IPS DF 6.9 (cell line): ENCODE results near the gene HRH1.
"Not testable (repeated sequence)": the region's sequence is repeated elsewhere in the genome, so short reads cannot be mapped to it uniquely, and the experiment has no call there.

Experiments
- DNase-seq: peaks from one replicate; pipeline ENCODE4 v3.0.0-alpha.2; 2013; ENCODE audit warnings: low read depth, low spot score
- H3K27ac ChIP-seq: one replicate; pipeline ENCODE4 v1.5.1; 2013; ENCODE audit warnings: low read length, control low read depth
- H3K27me3 ChIP-seq: 2 replicates; pipeline ENCODE4 v1.6.1; 2013; ENCODE audit warnings: mild to moderate bottlenecking, low read length; ENCODE audit not compliant: control insufficient read depth, insufficient read depth
- H3K36me3 ChIP-seq: 2 replicates; pipeline ENCODE4 v1.6.1; 2013; ENCODE audit warnings: low read length; ENCODE audit not compliant: control insufficient read depth, insufficient read depth
- H3K4me1 ChIP-seq: 2 replicates; pipeline ENCODE4 v1.6.1; 2013; ENCODE audit warnings: low read length; ENCODE audit not compliant: control insufficient read depth, insufficient read depth
- H3K4me3 ChIP-seq: 2 replicates; pipeline ENCODE4 v1.5.1; 2013; ENCODE audit warnings: mild to moderate bottlenecking, low read length
- H3K9me3 ChIP-seq: 2 replicates; pipeline ENCODE4 v1.6.1; 2013; ENCODE audit warnings: low read length, inconsistent platforms; ENCODE audit not compliant: control insufficient read depth, insufficient read depth
- WGBS: extraction: QIAGEN DNeasy Blood & Tissue Kit; methylation state at CpG from one replicate; pipeline ENCODE4 v1.1.7; 2013; ENCODE audit warnings: mixed read lengths, missing lambda C conversion rate; ENCODE audit not compliant: insufficient read length, insufficient coverage; 5-methylcytosine and 5-hydroxymethylcytosine counted together

HRH1 gene

DNA sequence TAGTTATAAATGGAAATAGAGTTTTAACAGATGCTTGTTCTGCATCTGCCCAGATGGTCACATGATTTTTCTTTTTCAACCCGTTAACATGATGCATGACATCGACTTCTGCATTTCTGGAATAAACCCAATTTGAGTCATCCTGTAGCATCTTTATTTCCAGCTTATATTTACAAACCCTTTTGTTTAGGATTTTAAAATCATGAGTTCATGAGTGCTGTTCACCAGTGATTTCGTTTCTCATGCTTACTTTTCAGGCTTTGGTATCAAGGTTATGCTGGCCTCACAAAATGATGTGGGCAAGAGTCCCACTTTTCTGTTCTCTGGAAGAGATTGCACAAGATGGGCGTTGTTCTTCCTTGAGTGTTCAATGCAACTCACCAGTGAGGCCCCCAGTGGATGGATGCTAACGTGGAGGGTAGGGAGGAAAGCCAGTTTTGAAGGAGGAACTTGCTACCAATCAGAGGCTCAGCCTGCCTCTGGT lies 5.2 kb downstream of the HRH1 start:
- Histone ChIP-seq H3K4me3 (no peak overlapping the region), H3K27me3 (peaks cover 10% of the 10 kb centered on the region; the same call in 1 of the 2 replicates), H3K4me1 (peaks cover 2% of the 10 kb centered on the region; the same call in 1 of the 2 replicates), H3K27ac (no peak overlapping the region), H3K9me3 (no peaks in the 10 kb centered on the region), H3K36me3 (no peaks in the 10 kb centered on the region)
- WGBS: no CpG with 5 or more reads among the region's 5 CpGs
- no peak for DNase-seq

DNA sequence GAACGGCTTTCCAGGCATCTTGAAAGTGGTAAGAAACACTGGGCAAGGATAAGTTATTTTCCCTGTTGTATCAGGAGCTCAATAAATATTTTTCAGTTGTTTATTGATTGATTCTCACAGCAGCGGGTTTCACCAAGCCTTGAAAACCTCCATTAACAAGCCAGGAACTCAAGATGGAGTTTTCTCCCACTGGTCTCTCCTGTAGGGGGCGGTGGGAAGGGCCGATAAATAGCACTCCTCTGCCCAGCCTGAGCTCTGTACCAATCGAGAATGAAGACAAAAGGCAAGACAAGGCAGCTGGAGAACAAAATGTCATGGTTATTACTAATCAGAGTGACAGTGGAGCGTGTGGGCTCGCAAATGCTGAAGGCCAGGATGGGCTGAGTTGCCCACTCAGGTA lies 7.4 kb downstream of the HRH1 start:
- DNase-seq: no peak
- H3K4me1 ChIP-seq: no peaks in the 10 kb centered on the region
- WGBS: no CpG with 5 or more reads among the region's 7 CpGs
- no peak overlapping the region for H3K27ac ChIP-seq
- no peak overlapping the region for H3K4me3 ChIP-seq
- H3K36me3 ChIP-seq: no peaks in the 10 kb centered on the region
- H3K9me3 ChIP-seq: no peaks in the 10 kb centered on the region
- 0 out of 2 replicates have a peak, but pooled peaks cover 1% of the 10 kb centered on the region for H3K27me3 ChIP-seq

DNA sequence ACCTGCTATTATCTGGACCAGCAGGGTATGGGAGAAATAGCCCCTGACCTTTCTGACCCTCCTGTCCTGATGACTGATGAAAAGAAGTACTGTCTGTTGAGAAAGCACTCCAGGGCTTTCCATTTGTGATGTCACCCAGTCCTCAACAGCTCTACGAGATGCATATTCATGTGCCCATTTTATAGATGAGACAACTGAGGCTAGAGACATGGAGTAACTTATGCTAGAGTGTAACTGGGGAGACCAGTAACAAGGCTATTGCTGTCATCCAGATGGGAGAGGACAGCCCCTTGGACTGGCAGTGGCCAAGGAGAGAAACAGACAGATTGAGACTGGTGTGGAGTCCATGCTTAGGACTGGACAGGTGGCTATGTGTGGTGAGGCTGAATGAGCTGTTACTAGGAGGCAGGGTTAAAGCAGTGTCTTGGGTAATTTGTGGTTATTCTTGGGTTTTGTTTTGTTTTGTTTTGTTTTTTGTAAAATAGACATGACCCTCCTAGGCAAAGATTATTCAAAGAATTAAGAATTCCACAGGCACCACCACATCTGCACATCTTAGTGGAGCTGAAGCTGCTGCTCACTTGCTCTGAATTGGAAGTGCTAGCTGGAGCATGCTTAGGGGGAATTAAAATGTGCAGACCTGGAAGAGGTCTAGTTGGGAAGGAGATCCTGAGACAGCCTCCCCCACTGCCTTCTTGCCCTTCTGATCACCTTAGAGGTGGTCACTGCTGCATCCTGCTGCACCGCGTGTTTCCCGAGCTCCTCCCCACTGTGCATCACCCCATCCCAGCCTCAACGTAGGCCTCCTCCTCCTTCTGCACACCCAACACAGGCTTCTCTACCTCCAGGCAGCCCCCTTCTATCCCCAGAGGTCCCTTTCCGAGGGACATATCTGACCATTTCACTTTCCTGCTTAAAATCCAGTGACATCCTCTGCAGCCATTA lies 8.4 kb downstream of the HRH1 start:
- Histone ChIP-seq H3K4me3 (no peak overlapping the region), H3K27me3 (no peaks in the 10 kb centered on the region), H3K4me1 (no peaks in the 10 kb centered on the region), H3K9me3 (no peaks in the 10 kb centered on the region), H3K36me3 (no peaks in the 10 kb centered on the region), H3K27ac (no peak overlapping the region)
- no peak for DNase-seq
- no CpG with 5 or more reads among the region's 6 CpGs for WGBS

DNA sequence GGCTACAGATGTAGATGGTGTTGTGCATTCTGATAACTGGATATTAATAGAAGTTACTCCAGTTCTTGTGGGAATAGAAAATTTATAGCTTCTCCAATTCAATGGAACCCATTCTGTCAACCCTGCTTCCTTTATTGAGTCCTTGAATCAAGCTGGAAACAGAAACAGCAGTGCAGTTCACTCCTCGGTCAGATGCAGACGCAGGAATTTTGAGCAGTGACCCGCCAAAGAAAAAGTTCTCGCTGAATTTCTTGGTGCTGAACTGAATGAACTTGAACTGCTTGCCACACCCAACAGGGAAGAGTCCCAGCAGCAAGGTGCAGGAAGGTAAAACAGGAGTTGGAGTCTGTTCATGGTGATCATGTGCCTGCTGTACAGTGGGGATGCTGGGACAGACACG lies 10.3 kb downstream of the HRH1 start:
- no peaks in the 10 kb centered on the region for H3K4me1 ChIP-seq
- H3K27ac ChIP-seq: no peak overlapping the region
- no peaks in the 10 kb centered on the region for H3K27me3 ChIP-seq
- H3K4me3 ChIP-seq: no peak overlapping the region
- no peaks in the 10 kb centered on the region for H3K9me3 ChIP-seq
- H3K36me3 ChIP-seq: no peaks in the 10 kb centered on the region
- no CpG with 5 or more reads among the region's 5 CpGs for WGBS
- DNase-seq: no peak

DNA sequence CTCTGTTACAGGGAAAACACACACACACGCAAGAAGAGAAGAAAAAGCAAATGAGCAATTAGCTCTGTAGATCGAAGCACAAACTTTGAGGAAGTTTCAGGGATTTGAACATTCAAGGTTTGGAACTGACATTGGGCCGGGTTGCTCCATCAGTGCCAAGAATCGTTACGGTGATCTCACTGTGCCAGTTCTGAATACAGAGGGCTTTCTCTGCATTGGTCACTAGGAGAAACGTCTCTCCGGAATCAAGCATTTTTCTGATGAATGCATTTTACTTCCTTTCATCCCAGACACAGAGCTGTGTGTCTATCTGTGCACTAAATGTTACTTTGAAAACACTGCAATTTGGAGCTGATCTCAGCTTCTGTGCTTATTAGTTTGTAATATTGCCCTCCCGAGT lies 11.2 kb downstream of the HRH1 start:
- WGBS: no CpG with 5 or more reads among the region's 8 CpGs
- Histone ChIP-seq H3K9me3 (no peaks in the 10 kb centered on the region), H3K4me1 (no peaks in the 10 kb centered on the region), H3K4me3 (no peak overlapping the region), H3K36me3 (no peaks in the 10 kb centered on the region), H3K27ac (no peak overlapping the region), H3K27me3 (no peaks in the 10 kb centered on the region)
- no peak for DNase-seq

DNA sequence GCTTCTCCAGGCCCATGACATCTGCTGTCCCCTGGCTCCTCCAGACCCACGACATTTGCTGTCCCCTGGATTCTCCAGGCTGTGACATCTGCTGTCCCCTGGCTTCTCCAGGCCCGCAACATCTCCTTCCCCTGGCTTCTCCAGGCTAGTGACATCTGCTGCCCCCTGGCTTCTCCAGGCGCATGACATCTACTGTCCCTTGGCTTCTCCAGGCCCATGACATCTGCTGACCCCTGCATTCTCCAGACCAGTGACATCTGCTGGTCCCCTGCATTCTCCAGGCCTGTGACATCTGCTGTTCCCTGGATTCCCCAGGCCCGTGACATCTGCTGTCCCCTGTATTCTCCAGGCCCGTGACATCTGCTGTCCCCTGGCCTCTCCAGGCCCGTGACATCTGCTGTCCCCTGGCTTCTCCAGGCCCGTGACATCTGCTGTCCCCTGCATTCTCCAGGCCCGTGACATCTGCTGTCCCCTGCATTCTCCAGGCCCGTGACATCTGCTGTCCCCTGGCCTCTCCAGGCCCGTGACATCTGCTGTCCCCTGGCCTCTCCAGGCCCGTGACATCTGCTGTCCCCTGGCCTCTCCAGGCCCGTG lies 12.6 kb downstream of the HRH1 start:
- H3K27me3 ChIP-seq, H3K27ac ChIP-seq, H3K36me3 ChIP-seq, H3K4me1 ChIP-seq, H3K4me3 ChIP-seq, DNase-seq, H3K9me3 ChIP-seq: not testable (repeated sequence)
- no CpG with 5 or more reads among the region's 12 CpGs for WGBS

DNA sequence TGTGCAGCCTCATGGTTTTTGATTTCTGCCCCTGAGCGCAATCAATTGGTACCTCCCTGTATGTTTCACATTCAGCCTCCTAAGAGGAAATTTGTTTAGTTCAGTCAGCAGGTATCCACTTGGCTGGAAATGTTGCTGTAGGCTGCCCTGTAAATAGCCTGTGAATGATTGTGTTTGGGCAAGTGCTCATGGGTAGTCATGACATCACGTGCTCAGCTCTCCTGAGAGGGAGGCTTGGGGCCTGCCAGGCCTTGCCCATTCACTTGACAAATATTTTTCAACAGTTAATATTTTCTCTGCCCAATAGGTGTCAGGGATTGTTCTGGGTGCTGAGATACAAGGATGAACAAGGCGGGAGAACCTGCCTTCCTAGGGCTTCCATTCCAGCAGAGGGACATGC lies 13.3 kb downstream of the HRH1 start:
- Histone ChIP-seq H3K9me3 (no peaks in the 10 kb centered on the region), H3K27ac (no peak overlapping the region), H3K36me3 (no peaks in the 10 kb centered on the region), H3K4me3 (no peak overlapping the region), H3K4me1 (no peaks in the 10 kb centered on the region), H3K27me3 (no peaks in the 10 kb centered on the region)
- no CpG with 5 or more reads among the region's 3 CpGs for WGBS
- DNase-seq: no peak

DNA sequence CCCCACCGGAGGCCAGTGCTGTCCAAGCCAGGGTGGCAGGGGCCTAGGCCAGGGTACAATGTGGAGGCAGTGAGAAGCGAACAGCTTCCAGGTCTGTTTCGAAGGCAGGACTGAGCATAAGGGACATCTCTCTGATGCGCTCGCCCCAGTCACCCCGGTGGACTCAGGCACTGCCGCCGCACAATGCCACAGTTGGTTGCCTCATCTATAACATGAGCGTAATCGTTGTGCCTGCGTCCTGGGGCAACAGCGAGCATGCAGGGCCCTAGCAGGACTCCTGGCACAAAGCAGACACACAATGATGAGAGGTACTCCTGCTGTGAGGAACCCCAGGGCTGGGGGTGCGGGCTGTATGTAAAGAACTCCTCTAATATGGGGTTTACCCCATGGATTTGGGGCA lies 14.1 kb downstream of the HRH1 start:
- Histone ChIP-seq H3K27me3 (no peaks in the 10 kb centered on the region), H3K9me3 (no peaks in the 10 kb centered on the region), H3K27ac (no peak overlapping the region), H3K4me3 (no peak overlapping the region), H3K4me1 (no peaks in the 10 kb centered on the region), H3K36me3 (no peaks in the 10 kb centered on the region)
- DNase-seq: no peak
- no CpG with 5 or more reads among the region's 13 CpGs for WGBS

DNA sequence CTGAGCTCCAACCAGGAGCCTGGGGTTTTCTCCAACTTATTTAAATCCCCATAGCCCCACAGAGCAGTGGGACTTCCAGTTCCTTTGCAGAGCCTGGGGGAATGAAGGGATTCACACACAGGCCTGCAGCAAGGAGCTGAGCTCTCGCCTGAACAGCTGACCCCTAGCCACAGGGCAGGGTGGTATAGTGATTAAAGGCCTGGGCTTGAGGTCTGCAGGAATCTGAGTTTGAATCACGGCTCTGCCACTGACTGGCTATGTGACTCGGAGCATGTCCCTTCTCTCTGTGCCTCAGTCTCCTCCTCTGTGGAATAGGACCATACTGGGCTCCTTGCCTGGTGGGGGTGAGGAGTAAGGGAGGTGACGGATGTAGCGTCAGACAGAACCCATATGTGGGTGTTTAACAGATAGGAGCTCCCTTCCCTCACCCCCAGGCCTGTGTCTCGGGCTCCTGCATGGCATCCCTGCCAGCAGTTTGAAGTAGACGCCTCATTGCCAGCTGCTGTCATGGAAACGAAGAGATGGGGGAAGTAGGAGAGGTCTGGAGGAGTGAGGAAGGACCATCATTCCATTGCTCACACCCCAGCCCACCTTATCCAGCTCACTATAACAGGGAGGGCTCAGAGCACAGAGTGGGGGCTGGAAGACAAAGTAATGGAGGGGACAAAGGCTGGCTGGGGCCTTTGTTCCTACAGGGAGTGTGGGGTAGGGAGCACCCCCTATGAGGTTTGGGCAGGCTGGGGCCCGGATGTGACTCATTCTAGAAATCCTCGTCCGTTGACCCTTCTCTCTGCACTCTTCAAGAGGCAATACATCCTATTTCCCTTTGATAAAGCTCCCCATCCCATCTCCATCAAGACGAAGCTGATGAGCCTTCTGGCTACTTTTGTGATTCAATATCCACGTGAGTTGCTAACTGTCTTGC lies 14.8 kb downstream of the HRH1 start:
- WGBS: no CpG with 5 or more reads among the region's 13 CpGs
- H3K27me3 ChIP-seq: no peaks in the 10 kb centered on the region
- H3K4me1 ChIP-seq: no peaks in the 10 kb centered on the region
- H3K36me3 ChIP-seq: no peaks in the 10 kb centered on the region
- H3K27ac ChIP-seq: no peak overlapping the region
- H3K9me3 ChIP-seq: no peaks in the 10 kb centered on the region
- no peak for DNase-seq
- H3K4me3 ChIP-seq: no peak overlapping the region
